HG02642 (cell line): ENCODE results near the gene TMEM53.
A peak's percentile ranks its signal among the peaks of the same experiment; 100 is the strongest.
"Not testable (repeated sequence)": the region's sequence is repeated elsewhere in the genome, so short reads cannot be mapped to it uniquely, and the experiment has no call there.

Experiments
- ATAC-seq: cut with Tn5 transposase; IDR thresholded peaks from one replicate; pipeline ENCODE4 v1.9.1; 2021; ENCODE audit warnings: mild to moderate bottlenecking; ENCODE audit not compliant: unreplicated experiment, poor library complexity

TMEM53 gene

DNA sequence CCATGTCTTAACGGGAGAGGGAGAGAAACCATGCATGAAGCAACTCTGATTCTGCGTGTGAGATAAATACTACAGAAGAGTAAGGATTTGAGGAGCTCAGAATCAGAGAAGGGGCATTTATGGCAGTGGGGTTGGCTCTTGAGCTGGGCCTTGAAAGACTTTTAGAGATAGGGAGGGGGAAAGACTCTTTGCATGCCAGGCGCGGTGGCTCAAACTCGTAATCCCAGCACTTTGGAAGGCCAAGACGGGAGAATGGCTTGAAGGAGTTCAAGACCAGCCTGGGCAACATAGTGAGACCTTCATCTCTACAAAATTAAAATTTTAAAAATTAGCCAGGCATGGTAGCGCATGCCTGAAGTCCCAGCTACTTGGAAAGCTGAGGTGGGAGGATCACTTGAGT lies 905 bp upstream of the TMEM53 start:
- no peak for ATAC-seq

- no peak for ATAC-seq
Measured at GRCh38 chr1:44673675-44674112, 587 bp downstream of the TMEM53 start.

GRCh38 chr1:44672961-44673674 lies 1.2 kb downstream of the TMEM53 start:
- ATAC-seq: no peak

DNA sequence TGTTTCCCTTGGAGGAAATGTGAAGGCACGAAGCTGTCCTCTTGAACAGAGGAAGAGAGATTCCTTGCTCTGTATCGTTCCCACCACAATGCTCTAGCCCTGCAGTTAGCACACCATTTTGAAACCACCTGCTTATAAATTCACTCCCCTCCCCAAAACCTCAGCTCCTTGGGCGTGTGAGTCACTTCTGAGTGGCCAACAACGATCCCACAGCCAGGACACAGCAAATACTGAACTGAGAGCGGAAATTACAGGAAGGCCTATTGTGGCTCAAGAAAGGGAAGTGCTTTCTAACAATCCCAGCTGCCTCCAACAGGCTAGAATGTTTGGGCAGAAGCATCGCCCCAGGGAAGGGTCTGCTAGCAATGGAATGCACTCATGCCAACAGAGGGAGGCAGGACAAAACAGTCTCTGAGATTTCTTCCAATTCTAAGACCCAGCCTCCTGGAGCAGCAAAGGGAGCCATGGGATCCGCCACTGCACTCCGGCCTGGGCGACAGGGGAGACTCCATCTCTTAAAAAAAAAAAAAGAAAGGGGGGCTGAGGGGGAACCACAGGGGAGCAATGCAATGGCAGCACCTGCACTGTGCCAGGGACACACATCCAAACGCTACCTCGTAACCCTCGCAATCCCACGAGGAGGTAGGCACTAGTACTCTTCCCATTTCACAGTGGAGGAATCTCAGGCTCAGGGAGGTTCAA lies 1.9 kb downstream of the TMEM53 start:
- no peak for ATAC-seq

DNA sequence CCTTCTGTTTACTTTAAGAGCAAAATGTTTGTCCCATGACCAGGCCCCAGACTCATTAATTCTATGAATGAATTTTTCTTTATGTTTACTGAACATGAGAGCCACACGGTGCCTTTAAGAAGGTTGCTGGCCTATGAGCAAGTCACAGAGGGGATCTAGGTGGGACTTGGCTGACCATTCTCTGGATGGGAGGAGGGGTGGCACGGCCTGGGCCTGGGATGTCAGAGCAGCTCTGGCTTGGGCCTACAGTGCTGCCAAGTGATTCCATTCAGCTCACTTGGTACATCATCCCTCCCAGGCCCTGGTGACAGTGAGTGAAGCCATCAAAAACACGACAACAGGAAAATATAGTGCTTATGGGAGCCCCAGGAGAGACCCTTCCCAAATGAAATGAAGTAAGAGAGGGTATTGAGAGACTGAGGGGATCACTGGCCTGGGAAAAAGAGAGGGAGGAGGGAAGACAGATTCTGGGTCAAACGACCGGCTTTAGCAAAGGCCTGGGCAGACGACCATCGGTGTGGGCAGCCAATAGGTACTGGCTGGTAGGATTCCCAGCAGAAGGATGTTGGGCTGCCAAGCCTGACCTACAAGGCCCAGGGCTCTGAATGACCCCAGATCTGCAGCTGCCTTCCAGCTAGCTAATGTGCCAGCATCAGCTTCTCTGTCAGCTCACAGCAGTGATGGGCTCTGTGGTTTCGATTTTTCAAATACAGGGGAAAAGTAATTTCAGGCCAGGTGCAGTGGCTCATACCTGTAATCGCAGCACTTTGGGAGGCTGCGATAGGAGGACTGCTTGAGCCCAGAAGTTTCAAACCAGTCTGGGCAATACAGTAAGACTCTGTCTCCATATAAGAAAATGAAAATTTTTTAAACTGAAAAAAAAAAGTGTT lies 3.3 kb downstream of the TMEM53 start:
- ATAC-seq: no peak

DNA sequence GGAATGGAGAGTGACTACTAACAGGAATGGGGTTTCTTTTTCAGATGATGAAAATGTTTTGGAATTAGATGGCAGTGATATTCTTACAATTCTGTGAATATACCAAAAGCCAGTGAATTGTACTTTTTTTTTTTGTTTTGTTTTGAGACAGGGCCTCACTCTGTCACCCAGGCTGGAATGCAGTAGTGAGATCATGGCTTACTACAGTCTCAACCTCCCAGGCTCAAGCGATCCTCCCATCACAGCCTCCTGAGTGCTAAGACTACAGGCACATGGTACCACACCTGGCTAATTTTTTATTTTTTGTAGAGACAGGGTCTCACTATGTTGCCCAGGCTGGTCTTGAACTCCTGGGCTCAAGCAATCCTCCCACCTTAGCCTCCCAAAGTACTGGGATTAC lies 7.6 kb downstream of the TMEM53 start:
- not testable (repeated sequence) for ATAC-seq

GRCh38 chr1:44664730-44665370 lies 9.4 kb downstream of the TMEM53 start:
- no peak for ATAC-seq

- no peak for ATAC-seq
Measured at GRCh38 chr1:44663417-44663816, 10.9 kb downstream of the TMEM53 start.

GRCh38 chr1:44662683-44663030 lies 11.6 kb downstream of the TMEM53 start:
- no peak for ATAC-seq

DNA sequence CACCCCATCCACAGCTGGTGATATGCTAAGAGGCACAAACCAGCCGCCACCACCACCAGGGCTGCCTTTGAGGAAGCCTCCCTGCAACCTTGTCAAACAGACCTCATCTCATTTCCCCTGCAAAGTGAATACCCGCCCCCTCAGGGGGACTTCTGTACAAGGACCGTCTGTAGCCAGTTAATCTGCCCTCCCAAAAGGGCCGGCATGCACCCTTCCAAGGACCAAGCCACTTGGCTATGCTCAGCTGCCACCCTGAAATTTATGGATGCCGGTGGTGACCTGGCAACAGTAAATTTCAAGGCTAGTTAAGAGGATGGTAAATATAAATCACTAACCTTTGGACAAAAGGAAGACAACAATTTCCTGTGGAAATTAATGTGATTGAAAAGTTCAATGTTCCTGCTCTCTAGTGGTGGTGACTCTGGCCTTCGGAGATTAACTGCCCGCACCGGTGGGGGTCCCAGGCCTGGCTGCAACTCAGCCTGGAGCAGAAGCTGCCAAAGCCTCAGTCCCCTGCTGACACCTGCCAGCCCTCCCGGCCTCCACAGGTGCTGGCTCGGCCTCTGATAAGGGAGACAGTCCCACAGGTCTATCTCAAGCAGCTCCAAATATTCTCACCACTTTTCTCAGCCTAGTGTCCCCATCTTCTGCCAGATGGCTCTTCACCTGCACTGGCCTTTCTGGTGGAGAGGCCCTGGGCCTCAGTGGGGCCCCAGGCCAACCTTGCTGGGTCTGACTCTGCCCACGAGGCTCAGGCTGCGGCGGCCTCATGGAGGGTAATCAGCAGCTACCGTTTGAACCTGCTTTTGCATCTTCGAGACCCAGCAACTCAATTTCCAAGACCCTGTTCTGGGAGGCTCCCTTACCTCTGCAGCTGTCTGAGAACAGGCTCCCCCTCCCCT lies 12.2 kb downstream of the TMEM53 start:
- no peak for ATAC-seq

DNA sequence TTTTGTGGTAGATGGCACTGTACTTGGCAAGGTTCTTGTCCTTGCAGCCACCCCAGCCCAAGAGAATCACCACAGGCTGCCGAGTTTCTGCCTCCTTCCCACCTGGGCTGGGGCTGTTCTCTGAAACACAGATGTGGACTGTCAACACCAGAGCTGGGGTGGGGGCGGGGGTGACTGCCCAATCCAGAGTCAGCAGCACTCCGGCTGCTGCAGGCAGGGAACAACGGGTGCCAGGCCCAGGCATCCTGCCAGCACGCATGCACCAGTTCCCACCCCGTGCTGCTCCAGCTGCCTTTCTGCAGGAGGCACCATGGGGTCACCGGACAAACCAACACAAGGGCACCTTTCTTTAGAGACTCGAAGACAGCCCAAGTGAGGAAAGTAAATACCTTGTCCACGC lies 14.1 kb downstream of the TMEM53 start:
- ATAC-seq: no peak

- no peak for ATAC-seq
Measured at GRCh38 chr1:44659566-44659965, 14.7 kb downstream of the TMEM53 start.

DNA sequence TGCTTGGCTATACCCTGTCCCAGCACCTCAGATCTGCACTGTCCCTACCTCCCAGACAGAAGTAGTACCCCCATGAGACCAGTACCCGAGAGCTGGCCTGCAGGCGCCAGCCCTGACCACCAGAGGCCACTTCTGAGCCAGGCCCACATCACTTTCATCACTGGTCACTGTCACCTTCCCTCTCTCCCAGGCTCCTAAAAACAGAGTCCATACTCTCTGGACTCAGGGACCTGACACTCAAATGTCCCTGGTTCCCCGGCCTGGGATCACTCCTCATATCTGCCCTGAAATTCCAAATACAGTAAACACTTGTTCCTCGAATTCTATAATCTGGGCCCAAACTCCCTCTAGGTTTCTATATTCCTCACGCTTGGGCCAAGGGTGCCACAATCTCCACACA lies 18.7 kb downstream of the TMEM53 start:
- no peak for ATAC-seq

- ATAC-seq: no peak
Measured at GRCh38 chr1:44654621-44655187, 19.6 kb downstream of the TMEM53 start.

- no peak for ATAC-seq
Measured at GRCh38 chr1:44653107-44653964, 20.9 kb downstream of the TMEM53 start.

DNA sequence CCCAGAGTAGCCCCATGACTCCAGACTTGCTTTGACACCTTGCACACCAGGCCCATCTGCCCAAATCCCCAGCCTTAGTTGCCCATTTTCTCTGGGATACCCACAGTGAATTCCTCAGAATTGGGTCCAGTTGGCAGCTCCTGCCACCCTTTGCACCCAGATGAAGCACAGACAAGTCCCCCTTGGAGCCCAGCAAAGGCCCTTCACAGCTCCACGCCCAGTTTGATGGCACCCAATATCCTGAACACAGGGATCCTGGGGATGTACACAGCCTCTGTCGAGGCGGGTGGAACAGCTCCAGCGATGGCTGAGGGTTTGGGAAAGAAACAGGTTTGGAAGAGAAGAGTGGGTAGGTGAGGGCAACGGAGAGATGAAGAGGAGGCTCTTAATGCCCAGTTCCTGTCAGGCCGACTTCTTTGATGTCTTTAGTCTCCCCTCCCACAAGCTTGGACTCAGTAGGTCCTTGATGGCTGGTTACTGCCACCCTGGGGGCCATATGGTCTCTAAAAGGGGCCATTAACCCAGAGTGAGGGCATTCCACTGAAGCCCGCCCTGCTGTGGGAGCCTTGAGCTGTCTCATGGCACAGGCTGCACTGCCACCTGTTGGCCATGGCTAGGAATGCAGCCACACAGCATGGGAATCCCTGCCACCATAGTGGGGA lies 21.7 kb downstream of the TMEM53 start:
- ATAC-seq: peak; percentile 67

GRCh38 chr1:44651069-44651468 lies 23.2 kb downstream of the TMEM53 start:
- no peak for ATAC-seq
